Peyer's patch (tissue), 4 donors: ENCODE measurements around the gene MYOZ1.

Source experiments
- POLR2A ChIP-seq, 2 donors: fragments of 450-650 bp; IDR thresholded peaks; one replicate each; pipeline ENCODE4 v1.5.1; 2017; ENCODE audit warnings: antibody characterized with exemption in 2 of 2, mild to moderate bottlenecking in 2 of 2, moderate library complexity in 2 of 2
- TF ChIP-seq, protein P1 (sequence below), 6 experiments: fragments of 450-650 bp in 4 of 6; fragments of 200-600 bp in 2 of 6; sonication (generic) in 1 of 6; IDR thresholded peaks; one replicate each; pipeline ENCODE4 v1.5.1; 2017 to 2019; ENCODE audit warnings: antibody characterized with exemption in 6 of 6, mild to moderate bottlenecking in 3 of 6, moderate library complexity in 1 of 6

DNA sequence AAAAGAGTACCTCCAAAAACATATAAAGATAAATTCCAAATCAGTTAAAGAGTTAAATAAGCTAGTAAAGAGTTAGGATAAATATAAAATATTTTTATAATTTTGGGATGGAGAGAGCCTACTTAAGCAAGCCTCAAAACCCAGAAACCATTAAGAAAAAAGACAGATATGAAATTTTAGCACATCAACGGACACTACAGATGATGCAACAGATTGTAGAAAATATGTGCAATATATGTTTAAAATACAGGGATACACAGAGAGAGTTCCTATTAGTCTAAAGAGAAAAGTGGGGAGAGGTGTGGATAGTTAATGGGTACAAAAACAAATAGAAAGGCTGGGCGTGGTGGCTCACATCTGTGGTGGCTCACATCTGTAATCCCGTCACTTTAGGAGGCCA is 26.6 kb downstream of the MYOZ1 start:
- TF ChIP-seq, protein P1, sequence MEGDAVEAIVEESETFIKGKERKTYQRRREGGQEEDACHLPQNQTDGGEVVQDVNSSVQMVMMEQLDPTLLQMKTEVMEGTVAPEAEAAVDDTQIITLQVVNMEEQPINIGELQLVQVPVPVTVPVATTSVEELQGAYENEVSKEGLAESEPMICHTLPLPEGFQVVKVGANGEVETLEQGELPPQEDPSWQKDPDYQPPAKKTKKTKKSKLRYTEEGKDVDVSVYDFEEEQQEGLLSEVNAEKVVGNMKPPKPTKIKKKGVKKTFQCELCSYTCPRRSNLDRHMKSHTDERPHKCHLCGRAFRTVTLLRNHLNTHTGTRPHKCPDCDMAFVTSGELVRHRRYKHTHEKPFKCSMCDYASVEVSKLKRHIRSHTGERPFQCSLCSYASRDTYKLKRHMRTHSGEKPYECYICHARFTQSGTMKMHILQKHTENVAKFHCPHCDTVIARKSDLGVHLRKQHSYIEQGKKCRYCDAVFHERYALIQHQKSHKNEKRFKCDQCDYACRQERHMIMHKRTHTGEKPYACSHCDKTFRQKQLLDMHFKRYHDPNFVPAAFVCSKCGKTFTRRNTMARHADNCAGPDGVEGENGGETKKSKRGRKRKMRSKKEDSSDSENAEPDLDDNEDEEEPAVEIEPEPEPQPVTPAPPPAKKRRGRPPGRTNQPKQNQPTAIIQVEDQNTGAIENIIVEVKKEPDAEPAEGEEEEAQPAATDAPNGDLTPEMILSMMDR (IDR thresholded peaks at IDR 0.05) = no peak
- TF ChIP-seq POLR2A (IDR thresholded peaks at IDR 0.05) = no peak
